DMS114 treated with DMSO at 0.1 percent for 48 hours (cell line): ENCODE results near the gene AARS2.

ENCODE experiments used
- DNase-seq: peaks from one replicate; lab custom pipeline; 2025; ENCODE audit not compliant: unreplicated experiment; lab: John Stamatoyannopoulos, UW

Gene AARS2

GRCh38 chr6:44277763-44278162, 35.4 kb downstream of the AARS2 start:
- DNase-seq = no peak

GRCh38 chr6:44276667-44277640, 36.2 kb downstream of the AARS2 start:
- no peak for DNase-seq

- DNase-seq = no peak
Observed at GRCh38 chr6:44275749-44276648, 37.1 kb downstream of the AARS2 start.

GRCh38 chr6:44275271-44275748, 37.8 kb downstream of the AARS2 start:
- no peak for DNase-seq

GRCh38 chr6:44273617-44274016, 39.5 kb downstream of the AARS2 start:
- DNase-seq = no peak

- no peak for DNase-seq
Observed at GRCh38 chr6:44272999-44273566, 40.1 kb downstream of the AARS2 start.

- no peak for DNase-seq
Observed at GRCh38 chr6:44272529-44272928, 40.6 kb downstream of the AARS2 start.

GRCh38 chr6:44271914-44272313, 41.2 kb downstream of the AARS2 start:
- DNase-seq = no peak

GRCh38 chr6:44271406-44271723, 41.8 kb downstream of the AARS2 start:
- DNase-seq = no peak

- DNase-seq = no peak
Observed at GRCh38 chr6:44270526-44271405, 42.4 kb downstream of the AARS2 start.

- no peak for DNase-seq
Observed at GRCh38 chr6:44269921-44270525, 43.1 kb downstream of the AARS2 start, which contains the start of gene TMEM151B. TMEM151B (plus strand) TSS chr6:44270450; CDS start chr6:44270743, 293 bp downstream.

GRCh38 chr6:44269178-44269920, 43.8 kb downstream of the AARS2 start:
- no peak for DNase-seq

GRCh38 chr6:44268095-44268628, 45.0 kb downstream of the AARS2 start:
- DNase-seq = no peak

GRCh38 chr6:44267252-44267651, 45.9 kb downstream of the AARS2 start:
- DNase-seq = no peak

GRCh38 chr6:44266347-44266746, 46.8 kb downstream of the AARS2 start:
- no peak for DNase-seq

GRCh38 chr6:44265722-44266233, 47.4 kb downstream of the AARS2 start:
- DNase-seq = no peak

GRCh38 chr6:44265007-44265721, 48.0 kb downstream of the AARS2 start, which contains the start of gene NFKBIE:
NFKBIE (minus strand) TSS chr6:44265551; CDS start chr6:44265346, 205 bp downstream.
- peak; percentile 76 for DNase-seq
